ENCODE data around the gene KRT36.

KRT36 gene

DNA sequence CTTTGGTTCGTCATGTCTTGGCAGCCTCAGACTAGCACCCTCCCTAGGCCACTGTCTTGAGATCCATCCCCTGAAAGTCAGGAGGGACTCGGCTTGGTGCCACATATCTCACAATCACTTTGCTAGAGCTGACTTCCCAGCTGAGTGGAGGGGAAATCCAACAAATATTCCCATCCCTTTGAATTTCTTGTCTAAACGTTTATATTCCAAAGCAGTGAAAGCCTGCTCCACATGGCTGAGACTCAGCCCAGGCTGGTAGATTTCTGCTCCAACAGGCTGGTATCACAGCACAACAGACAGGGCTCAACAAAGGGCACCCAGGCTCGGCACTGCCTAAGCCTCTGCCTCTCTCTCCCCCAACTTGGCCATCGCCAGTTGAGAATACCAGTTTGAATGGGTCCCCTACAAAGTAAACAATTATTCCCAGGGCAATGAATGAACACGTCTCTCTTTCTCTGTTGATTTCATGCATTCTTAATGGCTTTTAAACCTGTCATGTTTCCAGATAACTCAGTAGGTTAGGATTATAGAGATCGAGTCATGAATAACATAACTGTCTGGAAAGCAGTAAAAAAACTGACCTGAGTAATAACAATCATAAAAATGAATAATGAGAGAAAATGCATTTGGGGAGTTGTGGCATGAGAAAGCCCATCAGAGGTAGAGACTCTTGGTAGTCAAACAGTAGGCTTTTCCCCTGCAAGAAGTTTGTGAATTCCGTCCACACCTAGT lies 14.7 kb upstream of the KRT36 start:
- no peak for DNase-seq (ENCODE audit: low read depth, low spot score)

GRCh38 chr17:41503202-41503601 lies 13.5 kb upstream of the KRT36 start:
- DNase-seq (ENCODE audit: low read depth, low spot score), result no peak

DNA sequence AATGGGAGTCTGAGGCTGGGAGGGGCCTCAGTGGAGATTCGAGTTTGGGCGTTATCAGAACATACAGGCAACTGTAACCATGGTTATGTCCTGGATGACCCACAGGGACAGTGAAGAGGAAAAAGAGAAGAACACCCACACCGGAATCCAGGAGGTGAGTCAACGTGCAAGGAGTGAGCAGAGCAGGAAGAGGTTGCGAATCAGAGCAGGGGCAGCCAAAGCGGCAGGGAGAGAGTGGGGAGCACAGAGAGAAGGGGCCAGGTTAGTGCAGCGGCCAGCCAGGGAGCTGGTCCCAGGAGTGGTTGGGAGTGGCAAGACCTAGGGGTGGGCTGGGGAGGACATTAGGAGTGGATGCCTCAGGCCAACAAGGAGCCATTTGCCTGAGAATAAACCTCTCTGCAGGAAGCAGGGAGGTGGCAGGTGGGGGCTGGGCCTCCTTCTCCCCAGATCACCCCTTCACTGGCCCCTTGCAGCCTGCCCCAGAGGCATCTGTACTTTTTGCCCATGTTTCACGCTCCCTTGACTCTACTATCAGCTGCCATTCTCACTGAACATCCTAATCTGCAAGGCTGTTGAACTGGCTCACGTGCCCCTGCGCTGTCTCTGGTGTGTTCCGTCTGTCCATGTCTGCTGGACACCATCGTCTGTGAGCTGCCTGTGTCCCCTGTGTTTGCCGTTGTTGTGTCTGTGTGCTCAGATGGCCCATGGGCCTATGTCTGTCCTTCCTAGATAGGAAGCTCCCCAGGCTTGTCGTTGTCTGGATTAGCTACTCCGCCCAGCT lies 10.6 kb upstream of the KRT36 start:
- DNase-seq (ENCODE audit: low read depth, low spot score), result no peak

GRCh38 chr17:41499714-41500113 lies 10.0 kb upstream of the KRT36 start:
- no peak for DNase-seq (ENCODE audit: low read depth, low spot score)

- DNase-seq (ENCODE audit: low read depth, low spot score), result no peak
Observed at GRCh38 chr17:41498276-41498675, 8.6 kb upstream of the KRT36 start.

DNA sequence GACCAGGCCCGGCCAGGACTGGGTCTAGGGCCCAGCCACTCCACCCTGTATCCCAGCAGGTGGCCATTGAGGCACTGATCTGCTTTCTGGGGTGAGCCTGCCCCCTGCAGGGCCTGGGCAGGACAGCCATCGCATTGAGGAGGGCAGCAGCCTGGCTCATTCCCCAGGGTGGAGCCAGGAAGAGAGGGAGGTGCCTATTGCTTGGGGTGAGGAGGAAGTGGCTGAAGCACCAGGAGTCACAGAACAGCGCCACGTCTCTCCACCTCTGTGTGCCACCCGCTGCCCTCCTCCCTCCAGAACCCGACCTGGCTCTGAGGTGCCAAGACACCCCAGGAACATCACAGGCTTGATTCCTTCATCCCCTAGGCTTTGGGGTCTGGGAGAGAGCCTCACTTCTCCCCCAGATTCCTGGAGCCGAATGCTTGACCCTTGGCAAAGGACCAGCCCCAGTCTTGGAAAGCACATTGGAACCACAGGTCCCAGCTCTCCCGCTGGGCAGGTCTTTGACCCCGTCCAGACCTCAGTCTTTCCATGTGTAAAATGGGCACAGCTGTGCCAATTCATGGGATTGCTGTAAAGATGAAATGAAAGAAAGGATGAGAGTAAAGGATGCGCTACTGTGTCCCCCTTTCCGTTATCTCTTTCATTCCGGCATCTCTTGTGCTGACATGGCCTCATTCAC lies 7.2 kb upstream of the KRT36 start:
- DNase-seq (ENCODE audit: low read depth, low spot score), result peak; percentile 27

- DNase-seq (ENCODE audit: low read depth, low spot score), result no peak
Observed at GRCh38 chr17:41494524-41494923, 4.8 kb upstream of the KRT36 start.

DNA sequence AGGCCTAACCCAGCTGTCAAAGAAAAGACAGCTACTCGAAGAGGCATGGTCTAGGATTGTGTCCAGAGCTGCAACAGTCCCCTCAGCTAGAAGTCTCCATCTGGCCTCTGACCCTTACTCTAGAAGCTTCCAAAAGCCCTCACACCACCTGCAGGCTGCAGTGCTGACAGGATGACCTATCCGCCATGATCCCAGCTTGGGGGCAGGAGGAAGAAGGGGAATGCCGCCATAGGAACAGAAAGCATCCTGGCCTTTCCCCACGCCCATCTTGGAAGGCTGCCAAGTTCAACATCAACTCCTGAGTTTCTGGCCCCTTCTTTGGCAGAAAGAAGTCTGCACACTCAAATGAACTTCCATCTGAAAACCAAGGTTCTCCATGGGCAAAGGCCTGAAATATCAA lies 3.1 kb upstream of the KRT36 start:
- peak; percentile 62 for DNase-seq (ENCODE audit: low read depth, low spot score)

DNA sequence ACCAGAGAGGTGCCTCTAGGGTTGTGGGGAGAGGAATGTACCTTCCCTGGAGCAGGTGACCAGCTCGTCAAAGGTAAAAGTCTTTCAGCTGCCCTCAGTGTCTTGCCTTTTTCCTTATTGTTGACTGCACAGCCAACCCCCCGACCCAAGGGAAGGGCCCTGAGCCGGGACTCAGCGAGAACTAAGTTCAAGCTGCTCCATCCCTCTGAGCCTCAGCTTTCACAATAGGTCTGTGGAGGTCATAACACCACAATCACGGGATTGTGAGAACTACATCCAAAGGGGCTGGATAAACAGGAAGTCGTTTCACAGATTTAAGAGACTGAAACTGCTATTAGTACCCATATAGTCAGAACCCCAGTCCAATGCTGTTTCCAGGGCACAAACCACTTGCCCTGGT lies 2.6 kb upstream of the KRT36 start:
- peak; percentile 32 for DNase-seq (ENCODE audit: low read depth, low spot score)

DNA sequence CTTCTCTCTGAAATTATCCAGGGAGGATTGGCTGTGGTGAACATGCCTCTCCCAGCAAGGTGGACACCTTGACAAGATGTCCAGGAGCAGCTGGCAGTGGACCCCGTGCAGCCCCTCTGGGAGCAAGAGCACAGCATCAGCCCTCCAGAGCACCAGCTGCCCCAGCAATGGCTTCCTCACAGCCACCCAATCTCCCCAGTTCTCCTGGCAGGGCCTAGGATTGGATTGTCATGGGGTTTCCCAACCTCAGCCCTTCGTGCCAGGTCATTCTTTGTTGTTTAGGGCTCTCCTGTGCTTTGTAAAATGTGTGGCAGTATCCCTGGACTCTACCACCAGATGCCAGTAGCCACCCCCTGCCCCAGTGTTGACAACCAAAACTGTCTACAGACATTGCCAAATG lies 1.8 kb upstream of the KRT36 start:
- no peak for DNase-seq (ENCODE audit: low read depth, low spot score)

DNA sequence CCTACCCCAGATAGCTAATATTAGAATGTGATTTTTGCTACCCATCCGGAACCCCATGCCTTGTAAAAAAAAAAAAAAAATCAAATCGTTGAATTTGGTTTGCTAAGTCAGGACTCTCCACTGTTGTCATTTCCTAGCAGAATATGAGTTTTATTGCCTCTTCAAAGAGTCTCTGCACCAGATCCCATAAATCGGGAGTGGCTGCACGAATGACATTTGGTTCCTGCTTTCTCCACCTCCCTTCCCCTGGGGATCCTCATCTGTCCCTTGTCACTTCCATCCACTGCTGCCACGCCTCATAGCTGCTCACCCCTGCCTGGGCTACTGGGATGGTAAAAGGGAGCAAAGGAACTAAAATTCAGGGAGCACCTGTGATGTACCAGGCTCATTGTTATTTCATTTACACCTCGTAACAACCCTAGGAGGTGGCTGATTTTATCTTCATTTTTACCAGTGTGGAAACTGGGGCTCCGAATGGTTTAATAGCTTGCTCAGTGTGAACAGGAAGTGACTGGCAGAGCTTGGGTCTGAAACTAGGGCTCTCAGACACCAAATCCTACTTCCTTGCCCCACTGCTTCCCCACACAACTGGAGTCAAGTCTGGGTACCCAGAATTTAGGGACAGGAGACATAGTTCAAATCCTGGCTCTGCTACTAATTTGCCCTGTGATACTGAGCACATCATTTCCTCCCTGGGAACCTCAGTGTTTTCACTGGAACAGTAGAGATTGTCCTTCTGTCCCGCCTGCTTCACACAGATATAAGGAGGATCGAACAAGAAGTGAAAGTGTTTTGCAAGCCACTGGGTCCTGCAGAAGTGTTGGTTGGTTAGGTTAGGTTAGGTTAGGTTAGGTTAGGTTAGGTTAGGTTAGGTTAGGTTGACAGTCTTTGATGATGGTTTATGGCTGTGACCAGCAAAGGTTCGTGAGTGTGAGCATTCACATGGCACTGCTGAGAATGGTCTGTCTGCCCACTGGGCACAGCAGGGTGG lies 585 bp upstream of the KRT36 start:
- no peak for DNase-seq (ENCODE audit: low read depth, low spot score)

DNA sequence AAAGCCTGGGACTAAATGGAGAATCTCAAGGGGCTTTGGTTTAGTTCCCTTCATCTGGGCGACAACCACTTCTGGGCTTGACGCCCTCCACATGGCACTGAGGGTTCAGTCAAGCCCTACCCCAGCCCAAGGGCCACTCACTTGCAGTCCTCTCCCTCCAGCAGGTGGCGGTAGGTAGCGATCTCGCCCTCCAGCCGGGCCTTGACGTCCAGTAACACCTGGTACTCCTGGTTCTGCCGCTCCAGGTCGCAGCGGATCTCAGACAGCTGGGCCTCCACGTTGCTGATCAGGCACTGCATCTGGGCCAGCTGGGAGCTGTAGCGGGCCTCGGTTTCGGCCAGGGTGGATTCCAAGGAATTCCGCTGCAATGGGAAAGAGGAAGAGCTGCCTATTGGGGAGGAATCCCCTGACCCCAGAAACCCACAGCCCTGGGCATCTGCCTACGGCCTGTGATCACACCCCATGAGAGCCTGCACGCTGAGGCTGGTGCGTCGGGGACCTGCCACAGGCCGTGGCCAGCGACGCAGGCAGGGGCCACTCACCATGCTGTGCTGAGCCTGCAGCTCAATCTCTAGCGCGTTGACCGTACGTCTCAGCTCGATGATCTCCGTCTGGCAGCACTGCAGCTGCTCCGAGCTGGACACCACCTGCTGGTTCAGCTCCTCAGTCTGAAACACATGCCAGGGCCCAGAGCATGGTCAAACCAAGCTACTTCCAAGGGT lies 2.7 kb downstream of the KRT36 start:
- DNase-seq (ENCODE audit: low read depth, low spot score), result no peak

DNA sequence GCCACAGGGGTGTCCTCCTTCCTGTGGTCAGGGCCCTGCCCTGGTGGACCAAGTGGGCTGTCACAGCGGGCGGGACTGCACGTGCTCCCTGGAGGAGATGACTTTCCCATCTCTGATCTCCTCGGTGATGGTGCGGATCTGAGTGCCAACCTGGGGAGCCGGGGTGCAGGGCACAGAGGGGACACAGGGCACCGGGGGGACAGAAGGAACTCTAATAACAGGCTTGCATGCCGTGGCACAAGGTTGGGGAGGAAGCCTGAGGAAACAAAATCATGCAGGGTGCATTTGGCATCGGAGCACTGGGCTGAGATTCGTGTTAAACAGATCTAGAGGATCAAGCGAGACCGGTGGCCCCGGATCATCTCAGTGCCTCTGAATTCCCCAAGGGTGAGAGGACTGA lies 3.4 kb downstream of the KRT36 start:
- DNase-seq (ENCODE audit: low read depth, low spot score), result no peak

DNA sequence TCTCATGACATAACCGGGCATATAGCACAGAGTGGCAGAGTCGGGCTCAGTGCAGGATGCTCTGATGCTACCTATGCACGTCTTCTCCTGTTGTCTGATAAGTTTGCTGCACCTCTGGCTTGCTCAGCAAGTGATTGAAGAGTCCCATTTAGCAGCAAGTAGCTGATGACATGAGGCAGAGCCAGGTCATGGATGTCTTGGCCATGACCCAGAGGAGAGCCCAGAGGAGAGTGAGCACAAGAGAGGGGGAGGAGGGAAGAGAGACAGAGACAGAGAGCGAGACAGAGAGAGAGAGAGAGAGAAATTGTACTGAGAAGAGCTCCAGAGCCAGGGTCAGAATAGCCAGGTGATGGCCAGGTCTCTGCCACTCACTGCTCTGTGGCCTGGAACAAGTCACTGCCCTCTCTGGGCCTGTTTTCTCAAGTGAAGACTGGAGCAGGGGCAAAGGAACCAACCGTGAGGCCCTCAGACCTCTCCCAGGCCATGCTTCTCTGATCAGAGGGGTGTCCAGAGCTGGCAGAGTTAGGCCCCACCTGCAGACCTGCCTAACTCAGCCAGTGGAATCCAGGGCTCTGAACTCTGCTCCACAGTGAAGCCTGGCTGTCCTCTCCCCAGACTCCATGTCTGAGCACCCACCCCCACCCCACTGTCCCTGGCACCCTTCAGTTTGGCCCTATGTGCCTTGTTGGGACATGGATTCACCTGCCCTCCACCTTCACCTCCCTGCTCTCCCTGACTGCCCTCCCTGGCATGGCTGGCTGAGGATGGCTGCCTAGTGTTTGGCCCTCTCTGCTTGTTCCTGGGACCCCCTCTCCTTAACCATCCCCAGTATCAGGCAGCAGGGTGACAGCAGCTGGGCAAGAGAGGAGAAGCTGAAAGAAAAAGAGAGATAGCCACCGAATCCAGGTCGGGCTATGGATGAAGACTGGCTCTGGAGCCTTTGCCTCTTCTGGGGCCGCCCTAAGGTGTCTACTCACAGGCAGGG lies 4.5 kb downstream of the KRT36 start:
- no peak for DNase-seq (ENCODE audit: low read depth, low spot score)

- DNase-seq (ENCODE audit: low read depth, low spot score), result no peak
Observed at GRCh38 chr17:41483991-41484826, 5.5 kb downstream of the KRT36 start.

DNA sequence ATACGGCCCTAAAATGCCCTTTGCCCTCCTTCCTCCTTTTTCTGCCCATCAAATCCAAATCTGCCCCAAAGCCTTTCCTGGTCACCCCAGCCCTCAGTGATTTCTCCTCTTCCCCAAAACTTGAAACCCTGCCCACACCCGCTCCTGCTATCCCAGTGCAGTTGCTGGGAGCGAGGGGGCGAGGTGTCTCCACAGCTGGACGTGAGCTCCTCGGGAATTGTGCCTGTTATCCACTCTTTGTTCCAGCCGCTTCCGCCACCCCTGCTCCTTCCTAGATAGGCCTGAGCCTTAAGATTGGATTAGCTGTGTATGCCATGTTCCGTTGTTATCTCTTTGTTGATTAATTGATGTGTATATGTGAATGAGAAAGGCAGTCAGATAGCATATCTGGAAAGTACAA lies 6.2 kb downstream of the KRT36 start:
- no peak for DNase-seq (ENCODE audit: low read depth, low spot score)

- no peak for DNase-seq (ENCODE audit: low read depth, low spot score)
Observed at GRCh38 chr17:41481036-41481435, 8.7 kb downstream of the KRT36 start, which contains the start of gene KRT35. Gene KRT35 (minus strand): TSS chr17:41481151. CDS start chr17:41481097, 54 bp downstream.

GRCh38 chr17:41480581-41480980 lies 9.1 kb downstream of the KRT36 start:
- DNase-seq (ENCODE audit: low read depth, low spot score), result no peak

GRCh38 chr17:41480136-41480535 lies 9.6 kb downstream of the KRT36 start:
- DNase-seq (ENCODE audit: low read depth, low spot score), result no peak
